NCI-H2081 (cell line): ENCODE data around the gene HSPB2.

Experiments
- DNase-seq, 2 experiments: peaks; one replicate each; lab custom pipeline; 2025; lab: John Stamatoyannopoulos, UW

HSPB2 gene

GRCh38 chr11:111938687-111939160 is 26.2 kb downstream of the HSPB2 start:
- DNase-seq, result peak in 1 of 2 experiments; percentile 50

GRCh38 chr11:111939836-111940604 is 27.5 kb downstream of the HSPB2 start:
- DNase-seq, result peak in 1 of 2 experiments; percentile 60

- DNase-seq, result peak; percentile 60 to 78
These were observed 29.4 kb downstream of the HSPB2 start for GRCh38 chr11:111941963-111942362.

- no peak for DNase-seq
These were observed 30.3 kb downstream of the HSPB2 start for GRCh38 chr11:111942829-111943228.

- DNase-seq, result no peak
These were observed 31.6 kb downstream of the HSPB2 start for GRCh38 chr11:111944139-111944538.

- no peak for DNase-seq
These were observed 32.1 kb downstream of the HSPB2 start for GRCh38 chr11:111944651-111945051.

GRCh38 chr11:111945198-111945597 is 32.7 kb downstream of the HSPB2 start:
- no peak for DNase-seq

- DNase-seq, result no peak
These were observed 34.0 kb downstream of the HSPB2 start for GRCh38 chr11:111946499-111946898.

- no peak for DNase-seq
These were observed 34.6 kb downstream of the HSPB2 start for GRCh38 chr11:111947143-111947542.

- no peak for DNase-seq
These were observed 37.2 kb downstream of the HSPB2 start for GRCh38 chr11:111949519-111950426.

- DNase-seq, result no peak
These were observed 39.0 kb downstream of the HSPB2 start for GRCh38 chr11:111951565-111951964.

GRCh38 chr11:111954154-111954553 is 41.6 kb downstream of the HSPB2 start:
- no peak for DNase-seq

GRCh38 chr11:111957663-111958444 is 45.3 kb downstream of the HSPB2 start:
- no peak for DNase-seq

- no peak for DNase-seq
These were observed 48.4 kb downstream of the HSPB2 start for GRCh38 chr11:111960916-111961315.

- no peak for DNase-seq
These were observed 49.1 kb downstream of the HSPB2 start for GRCh38 chr11:111961389-111962300.
